GM19351 (cell line): ENCODE measurements around the gene ST6GALNAC6.
A peak's percentile ranks its signal among the peaks of the same experiment; 100 is the strongest.

Experiments
- ATAC-seq: cut with Tn5 transposase; IDR thresholded peaks from one replicate; pipeline ENCODE4 v1.9.1; 2021; ENCODE audit warnings: mild to moderate bottlenecking, moderate library complexity; ENCODE audit not compliant: unreplicated experiment

ST6GALNAC6 gene

GRCh38 chr9:127934248-127934647 lies 34.8 kb upstream of the ST6GALNAC6 start:
- no peak for ATAC-seq

GRCh38 chr9:127931092-127931881 lies 31.9 kb upstream of the ST6GALNAC6 start:
- peak; percentile 39 for ATAC-seq

- peak; percentile 70 for ATAC-seq
Observed at GRCh38 chr9:127930231-127931091, 31.1 kb upstream of the ST6GALNAC6 start, which contains the start of gene PIP5KL1. TSS of gene PIP5KL1 (minus strand) at chr9:127930777. CDS start at chr9:127930752, 25 bp downstream.

GRCh38 chr9:127929625-127929979 lies 30.2 kb upstream of the ST6GALNAC6 start:
- ATAC-seq: no peak

- no peak for ATAC-seq
Observed at GRCh38 chr9:127928676-127929624, 29.5 kb upstream of the ST6GALNAC6 start.

GRCh38 chr9:127927988-127928675 lies 28.7 kb upstream of the ST6GALNAC6 start:
- ATAC-seq: no peak

GRCh38 chr9:127927201-127927987 lies 28.0 kb upstream of the ST6GALNAC6 start:
- ATAC-seq: no peak

- no peak for ATAC-seq
Observed at GRCh38 chr9:127926906-127927200, 27.4 kb upstream of the ST6GALNAC6 start.

GRCh38 chr9:127925959-127926905 lies 26.8 kb upstream of the ST6GALNAC6 start:
- no peak for ATAC-seq

GRCh38 chr9:127924736-127925444 lies 25.5 kb upstream of the ST6GALNAC6 start:
- ATAC-seq: no peak

GRCh38 chr9:127923771-127924170 lies 24.4 kb upstream of the ST6GALNAC6 start:
- no peak for ATAC-seq

GRCh38 chr9:127923046-127923445 lies 23.6 kb upstream of the ST6GALNAC6 start:
- ATAC-seq: no peak

- ATAC-seq: no peak
Observed at GRCh38 chr9:127921557-127922120, 22.2 kb upstream of the ST6GALNAC6 start.

- ATAC-seq: no peak
Observed at GRCh38 chr9:127920794-127921193, 21.4 kb upstream of the ST6GALNAC6 start.

- ATAC-seq: no peak
Observed at GRCh38 chr9:127919253-127919815, 19.9 kb upstream of the ST6GALNAC6 start.

GRCh38 chr9:127918183-127919107 lies 19.0 kb upstream of the ST6GALNAC6 start:
- no peak for ATAC-seq
